HepG2 (cell line): ENCODE measurements around the gene API5. TPM values are rescaled to one million over a fixed set of nuclear protein-coding genes. Genes with fewer than 3 reads are reported as not detected.

Source experiments
- EZH2 ChIP-seq: conservative IDR thresholded peaks from 2 replicates; pipeline ENCODE4 v1.6.1; 2012; ENCODE audit warnings: mild to moderate bottlenecking, low read depth, low read length, moderate library complexity
- GATAD1 ChIP-seq: IDR thresholded peaks from 2 replicates; pipeline ENCODE4 v1.6.1; 2016; ENCODE audit warnings: missing genetic modification reagents, missing compliant biosample characterization
- JUN ChIP-seq: sonication (generic); formaldehyde crosslinking; IDR thresholded peaks from 2 replicates; pipeline ENCODE4 v1.4.0; 2020; ENCODE audit warnings: mild to moderate bottlenecking, missing genetic modification reagents
- POLR2AphosphoS2 ChIP-seq: IDR thresholded peaks from 2 replicates; pipeline ENCODE4 v1.6.1; 2011; ENCODE audit warnings: low read depth, low read length, improper control_type of control experiment
- RFX3 ChIP-seq: IDR thresholded peaks from 2 replicates; pipeline ENCODE4 v1.6.1; 2016; ENCODE audit warnings: missing biosample characterization, missing genetic modification reagents
- SMARCC2 ChIP-seq: fragments of 450-650 bp; IDR thresholded peaks from 2 replicates; pipeline ENCODE4 v1.6.1; 2017; ENCODE audit warnings: antibody characterized with exemption, mild to moderate bottlenecking
- SP4 ChIP-seq: sonication (generic); formaldehyde crosslinking; IDR thresholded peaks from 2 replicates; pipeline ENCODE4 v1.8.1; 2023; ENCODE audit warnings: mild to moderate bottlenecking, missing genetic modification reagents
- ZFP36L1 ChIP-seq: sonication (generic); formaldehyde crosslinking; IDR thresholded peaks from 2 replicates; pipeline ENCODE4 v1.8.0; 2022; ENCODE audit warnings: mild to moderate bottlenecking, missing genetic modification reagents, moderate library complexity
- ZKSCAN1 ChIP-seq: fragments of 150-350 bp; IDR thresholded peaks from 2 replicates; pipeline ENCODE4 v1.6.1; 2014; ENCODE audit warnings: low read length
- ZNF143 ChIP-seq: sonication (generic); formaldehyde crosslinking; IDR thresholded peaks from 2 replicates; pipeline ENCODE4 v1.4.0; 2020; ENCODE audit warnings: missing genetic modification reagents
- ZNF468 ChIP-seq: sonication (generic); formaldehyde crosslinking; IDR thresholded peaks from 2 replicates; pipeline ENCODE4 v1.8.0; 2022; ENCODE audit warnings: mild to moderate bottlenecking, moderate library complexity, missing genetic modification reagents
- ZNF484 ChIP-seq: sonication (generic); formaldehyde crosslinking; IDR thresholded peaks from 2 replicates; pipeline ENCODE4 v1.5.1; 2020; ENCODE audit warnings: mild to moderate bottlenecking, low read depth, missing genetic modification reagents, borderline replicate concordance
- polyA plus RNA-seq, 8 experiments: library from polyadenylated mRNA; depleted of rRNA in 3 of 8; stranded (reverse) in 7 of 8; unstranded in 1 of 8; fragments of >200 nt; fragmentation: Illumina TruSeq in 4 of 8; extraction: Trizol in 4 of 8; gene quantifications; 2 replicates each; pipeline versions ENCODE4 v1.2.1 to v1.2.3, GENCODE V29; 2011 to 2016; ENCODE audit warnings: low read depth in 4 of 8, missing spikeins in 1 of 8, mixed read lengths in 1 of 8; ENCODE audit not compliant: insufficient read depth in 1 of 8
- total RNA-seq, 5 experiments: library from RNA; depleted of rRNA; stranded (reverse); fragments of >200 nt; fragmentation: Illumina TruSeq; extraction: Trizol; gene quantifications; 2 replicates each; pipeline ENCODE4 v1.2.3, GENCODE V29; 2016; ENCODE audit warnings: low read depth in 1 of 5
- TF ChIP-seq, protein P1 (sequence below): sonication (generic); formaldehyde crosslinking; IDR thresholded peaks from 2 replicates; pipeline ENCODE4 v1.4.0; 2020; ENCODE audit warnings: missing genetic modification reagents
- TF ChIP-seq, protein P2 (sequence below): sonication (generic); formaldehyde crosslinking; IDR thresholded peaks from 2 replicates; pipeline ENCODE4 v1.5.1; 2020; ENCODE audit warnings: missing genetic modification reagents, mild to moderate bottlenecking, borderline replicate concordance
- TF ChIP-seq, protein P3 (sequence below): sonication (generic); formaldehyde crosslinking; IDR thresholded peaks from 2 replicates; pipeline ENCODE4 v1.5.0; 2020; ENCODE audit warnings: mild to moderate bottlenecking, missing genetic modification reagents
- TF ChIP-seq, protein P4 (sequence below): sonication (generic); formaldehyde crosslinking; IDR thresholded peaks from 2 replicates; pipeline ENCODE4 v1.8.0; 2022; ENCODE audit warnings: mild to moderate bottlenecking, missing genetic modification reagents, borderline replicate concordance
- TF ChIP-seq, protein P5 (sequence below): sonication (generic); formaldehyde crosslinking; conservative IDR thresholded peaks from 2 replicates; pipeline ENCODE4 v1.4.0; 2020; ENCODE audit warnings: mild to moderate bottlenecking, missing genetic modification reagents, moderate library complexity

The API5 gene
- total and polyA plus RNA-seq, 2 of the 13 experiments (the other 11 are each of a cell fraction or from before 2014, with no cell fraction given) = 21.6 to 59.0 TPM

DNA sequence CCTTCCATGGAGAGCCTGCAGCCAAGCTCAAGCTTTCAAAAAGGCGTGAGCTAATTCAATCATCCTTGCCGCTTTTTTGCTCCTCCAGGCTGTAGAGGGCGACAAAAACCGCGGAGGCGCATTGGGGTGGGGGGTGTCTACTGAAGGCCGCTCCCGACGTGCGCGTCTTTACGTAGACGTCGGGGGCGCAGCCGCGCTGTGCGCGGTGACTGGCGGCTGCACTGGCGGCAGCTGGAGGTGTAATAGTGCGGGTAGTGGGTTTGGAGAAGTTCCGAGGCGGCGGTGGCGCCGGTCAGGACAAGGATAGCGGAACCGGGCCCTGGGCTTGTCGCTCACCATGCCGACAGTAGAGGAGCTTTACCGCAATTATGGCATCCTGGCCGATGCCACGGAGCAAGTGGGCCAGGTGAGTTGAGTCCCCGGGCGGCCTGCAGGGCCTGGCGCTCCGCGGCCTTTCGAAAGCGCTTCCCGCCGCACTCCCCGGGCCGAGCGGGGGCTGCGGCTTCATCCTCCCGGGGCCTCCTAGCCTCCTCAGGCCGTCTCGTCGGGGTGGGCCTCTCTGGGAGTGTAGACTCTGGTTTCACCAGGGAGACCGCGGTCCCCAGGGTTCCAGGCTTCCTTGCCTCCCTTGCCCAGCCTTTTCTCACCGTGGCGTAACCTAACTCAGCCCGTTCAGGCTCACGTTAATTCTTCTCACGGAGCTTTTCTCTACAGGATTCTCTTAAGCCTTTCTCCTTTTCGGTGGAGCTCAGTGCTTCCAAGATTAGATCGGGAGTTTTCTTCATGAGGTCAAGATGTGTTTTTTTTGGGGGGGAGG, at the start of gene API5 (continued):
- TF ChIP-seq, protein P1, sequence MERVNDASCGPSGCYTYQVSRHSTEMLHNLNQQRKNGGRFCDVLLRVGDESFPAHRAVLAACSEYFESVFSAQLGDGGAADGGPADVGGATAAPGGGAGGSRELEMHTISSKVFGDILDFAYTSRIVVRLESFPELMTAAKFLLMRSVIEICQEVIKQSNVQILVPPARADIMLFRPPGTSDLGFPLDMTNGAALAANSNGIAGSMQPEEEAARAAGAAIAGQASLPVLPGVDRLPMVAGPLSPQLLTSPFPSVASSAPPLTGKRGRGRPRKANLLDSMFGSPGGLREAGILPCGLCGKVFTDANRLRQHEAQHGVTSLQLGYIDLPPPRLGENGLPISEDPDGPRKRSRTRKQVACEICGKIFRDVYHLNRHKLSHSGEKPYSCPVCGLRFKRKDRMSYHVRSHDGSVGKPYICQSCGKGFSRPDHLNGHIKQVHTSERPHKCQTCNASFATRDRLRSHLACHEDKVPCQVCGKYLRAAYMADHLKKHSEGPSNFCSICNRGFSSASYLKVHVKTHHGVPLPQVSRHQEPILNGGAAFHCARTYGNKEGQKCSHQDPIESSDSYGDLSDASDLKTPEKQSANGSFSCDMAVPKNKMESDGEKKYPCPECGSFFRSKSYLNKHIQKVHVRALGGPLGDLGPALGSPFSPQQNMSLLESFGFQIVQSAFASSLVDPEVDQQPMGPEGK (CRISPR knock-in tag) = peak; percentile 90
- TF ChIP-seq ZNF143 (CRISPR knock-in tag) (no peak; the same call in 1 of the 2 replicates), ZKSCAN1 (no peak), POLR2AphosphoS2 (no peak), EZH2 (no peak), GATAD1 (CRISPR knock-in tag) (peak; percentile 98), JUN (CRISPR knock-in tag) (no peak), RFX3 (CRISPR knock-in tag) (no peak), SMARCC2 (no peak), ZNF484 (CRISPR knock-in tag) (no peak), SP4 (CRISPR knock-in tag) (no peak), ZNF468 (CRISPR knock-in tag) (0 out of 2 replicates have a peak, but pooled peaks have one; percentile 73), ZFP36L1 (CRISPR knock-in tag) (peak; percentile 73)
- TF ChIP-seq, protein P2, sequence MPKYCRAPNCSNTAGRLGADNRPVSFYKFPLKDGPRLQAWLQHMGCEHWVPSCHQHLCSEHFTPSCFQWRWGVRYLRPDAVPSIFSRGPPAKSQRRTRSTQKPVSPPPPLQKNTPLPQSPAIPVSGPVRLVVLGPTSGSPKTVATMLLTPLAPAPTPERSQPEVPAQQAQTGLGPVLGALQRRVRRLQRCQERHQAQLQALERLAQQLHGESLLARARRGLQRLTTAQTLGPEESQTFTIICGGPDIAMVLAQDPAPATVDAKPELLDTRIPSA (CRISPR knock-in tag) = no peak
- TF ChIP-seq, protein P3, sequence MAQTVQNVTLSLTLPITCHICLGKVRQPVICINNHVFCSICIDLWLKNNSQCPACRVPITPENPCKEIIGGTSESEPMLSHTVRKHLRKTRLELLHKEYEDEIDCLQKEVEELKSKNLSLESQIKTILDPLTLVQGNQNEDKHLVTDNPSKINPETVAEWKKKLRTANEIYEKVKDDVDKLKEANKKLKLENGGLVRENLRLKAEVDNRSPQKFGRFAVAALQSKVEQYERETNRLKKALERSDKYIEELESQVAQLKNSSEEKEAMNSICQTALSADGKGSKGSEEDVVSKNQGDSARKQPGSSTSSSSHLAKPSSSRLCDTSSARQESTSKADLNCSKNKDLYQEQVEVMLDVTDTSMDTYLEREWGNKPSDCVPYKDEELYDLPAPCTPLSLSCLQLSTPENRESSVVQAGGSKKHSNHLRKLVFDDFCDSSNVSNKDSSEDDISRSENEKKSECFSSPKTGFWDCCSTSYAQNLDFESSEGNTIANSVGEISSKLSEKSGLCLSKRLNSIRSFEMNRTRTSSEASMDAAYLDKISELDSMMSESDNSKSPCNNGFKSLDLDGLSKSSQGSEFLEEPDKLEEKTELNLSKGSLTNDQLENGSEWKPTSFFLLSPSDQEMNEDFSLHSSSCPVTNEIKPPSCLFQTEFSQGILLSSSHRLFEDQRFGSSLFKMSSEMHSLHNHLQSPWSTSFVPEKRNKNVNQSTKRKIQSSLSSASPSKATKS (CRISPR knock-in tag) = peak; percentile 80; the same call in 1 of the 2 replicates
- TF ChIP-seq, protein P4, sequence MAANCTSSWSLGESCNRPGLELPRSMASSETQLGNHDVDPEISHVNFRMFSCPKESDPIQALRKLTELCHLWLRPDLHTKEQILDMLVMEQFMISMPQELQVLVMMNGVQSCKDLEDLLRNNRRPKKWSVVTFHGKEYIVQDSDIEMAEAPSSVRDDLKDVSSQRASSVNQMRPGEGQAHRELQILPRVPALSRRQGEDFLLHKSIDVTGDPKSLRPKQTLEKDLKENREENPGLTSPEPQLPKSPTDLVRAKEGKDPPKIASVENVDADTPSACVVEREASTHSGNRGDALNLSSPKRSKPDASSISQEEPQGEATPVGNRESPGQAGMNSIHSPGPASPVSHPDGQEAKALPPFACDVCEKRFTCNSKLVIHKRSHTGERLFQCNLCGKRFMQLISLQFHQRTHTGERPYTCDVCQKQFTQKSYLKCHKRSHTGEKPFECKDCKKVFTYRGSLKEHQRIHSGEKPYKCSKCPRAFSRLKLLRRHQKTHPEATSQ (CRISPR knock-in tag) = peak; percentile 78; the same call in 1 of the 2 replicates
- TF ChIP-seq, protein P5, sequence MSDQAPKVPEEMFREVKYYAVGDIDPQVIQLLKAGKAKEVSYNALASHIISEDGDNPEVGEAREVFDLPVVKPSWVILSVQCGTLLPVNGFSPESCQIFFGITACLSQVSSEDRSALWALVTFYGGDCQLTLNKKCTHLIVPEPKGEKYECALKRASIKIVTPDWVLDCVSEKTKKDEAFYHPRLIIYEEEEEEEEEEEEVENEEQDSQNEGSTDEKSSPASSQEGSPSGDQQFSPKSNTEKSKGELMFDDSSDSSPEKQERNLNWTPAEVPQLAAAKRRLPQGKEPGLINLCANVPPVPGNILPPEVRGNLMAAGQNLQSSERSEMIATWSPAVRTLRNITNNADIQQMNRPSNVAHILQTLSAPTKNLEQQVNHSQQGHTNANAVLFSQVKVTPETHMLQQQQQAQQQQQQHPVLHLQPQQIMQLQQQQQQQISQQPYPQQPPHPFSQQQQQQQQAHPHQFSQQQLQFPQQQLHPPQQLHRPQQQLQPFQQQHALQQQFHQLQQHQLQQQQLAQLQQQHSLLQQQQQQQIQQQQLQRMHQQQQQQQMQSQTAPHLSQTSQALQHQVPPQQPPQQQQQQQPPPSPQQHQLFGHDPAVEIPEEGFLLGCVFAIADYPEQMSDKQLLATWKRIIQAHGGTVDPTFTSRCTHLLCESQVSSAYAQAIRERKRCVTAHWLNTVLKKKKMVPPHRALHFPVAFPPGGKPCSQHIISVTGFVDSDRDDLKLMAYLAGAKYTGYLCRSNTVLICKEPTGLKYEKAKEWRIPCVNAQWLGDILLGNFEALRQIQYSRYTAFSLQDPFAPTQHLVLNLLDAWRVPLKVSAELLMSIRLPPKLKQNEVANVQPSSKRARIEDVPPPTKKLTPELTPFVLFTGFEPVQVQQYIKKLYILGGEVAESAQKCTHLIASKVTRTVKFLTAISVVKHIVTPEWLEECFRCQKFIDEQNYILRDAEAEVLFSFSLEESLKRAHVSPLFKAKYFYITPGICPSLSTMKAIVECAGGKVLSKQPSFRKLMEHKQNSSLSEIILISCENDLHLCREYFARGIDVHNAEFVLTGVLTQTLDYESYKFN (CRISPR knock-in tag) = 0 out of 2 replicates have a peak, but pooled peaks have one; percentile 21
